ENCODE results near the gene UPP2. TPM values are rescaled to one million over a fixed set of nuclear protein-coding genes. Genes with fewer than 3 reads are reported as not detected.

The UPP2 gene
- total and polyA plus RNA-seq, 3 donors from 2014 or later = 0.16 TPM; not detected in 2

GRCh38 chr2:158127380-158127804, 25.7 kb downstream of the UPP2 start:
- WGBS, 2 donors = 77 to 83% methylated on average over 1 of the region's 1 CpG

DNA sequence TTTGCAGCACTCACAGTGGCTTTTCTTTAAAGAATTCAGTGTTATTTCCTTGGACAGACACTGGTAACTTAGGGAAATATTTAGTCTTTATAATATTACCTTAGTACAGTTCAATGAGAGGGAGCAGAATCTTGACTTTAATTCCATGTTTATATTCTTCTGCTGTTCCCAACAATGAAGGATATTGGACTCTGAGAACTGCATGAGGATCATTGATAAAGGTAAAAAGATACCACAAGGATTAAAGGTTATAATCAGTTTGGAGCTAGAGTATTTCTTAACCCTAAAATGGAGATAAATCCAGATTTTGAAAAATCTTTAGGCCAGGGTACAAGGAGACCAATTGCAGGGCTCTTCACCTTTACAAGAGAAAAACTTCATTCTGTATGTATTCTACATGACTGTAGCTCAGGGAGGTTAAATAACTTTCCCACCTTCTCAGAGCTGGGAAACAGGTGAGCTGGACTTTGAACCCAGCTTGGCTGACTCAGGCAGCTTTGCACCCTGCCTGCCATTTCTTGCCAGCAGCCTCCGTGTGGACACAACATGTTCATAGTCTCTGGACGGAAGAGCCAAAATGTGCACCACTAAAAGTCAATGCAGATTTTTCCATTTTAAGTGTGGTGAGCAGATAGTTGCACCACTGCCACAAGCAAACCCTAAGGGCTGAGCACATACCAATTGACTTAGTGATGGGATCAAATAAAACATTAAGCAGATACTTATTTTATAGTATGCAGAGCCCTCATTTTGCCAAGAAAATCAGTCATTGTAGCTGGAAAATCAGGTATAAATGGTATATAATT, 26.7 kb downstream of the UPP2 start:
- intact Hi-C loops (cut with DNase I; ENCODE audit: low total_unique reads) = no loop called here
- Histone ChIP-seq H3K27ac (no peak overlapping the region), H3K4me1 (no peaks in the 10 kb centered on the region), H3K27me3 (no peaks in the 10 kb centered on the region), H3K4me3 (no peak overlapping the region), H3K9me3 (no peaks in the 10 kb centered on the region), H3K36me3 (ENCODE audit: low read depth, missing control alignments) (no peaks in the 10 kb centered on the region)
- DNase-seq = no peak
- WGBS, 2 donors = 82 to 87% methylated on average over 2 of the region's 2 CpGs
- no peak for TF ChIP-seq CTCF (IDR thresholded peaks at IDR 0.05)
- no peak for TF ChIP-seq POLR2A (IDR thresholded peaks at IDR 0.05)

More at GRCh38 chr2:158127380-158127804, 25.7 kb downstream of the UPP2 start:
- no peak for DNase-seq
- H3K4me1 ChIP-seq = no peaks in the 10 kb centered on the region
- no peaks in the 10 kb centered on the region for H3K9me3 ChIP-seq
- no peaks in the 10 kb centered on the region for H3K36me3 ChIP-seq (ENCODE audit: low read depth, missing control alignments)
- H3K27me3 ChIP-seq = no peaks in the 10 kb centered on the region
- intact Hi-C loops (cut with DNase I; ENCODE audit: low total_unique reads) = no loop called here
- no peak overlapping the region for H3K27ac ChIP-seq
- TF ChIP-seq CTCF (IDR thresholded peaks at IDR 0.05) = no peak
- TF ChIP-seq POLR2A (IDR thresholded peaks at IDR 0.05) = no peak
- no peak overlapping the region for H3K4me3 ChIP-seq

- no peaks in the 10 kb centered on the region for H3K27me3 ChIP-seq
- no peaks in the 10 kb centered on the region for H3K9me3 ChIP-seq
- no peak overlapping the region for H3K27ac ChIP-seq
- H3K36me3 ChIP-seq (ENCODE audit: low read depth, missing control alignments) = no peaks in the 10 kb centered on the region
- intact Hi-C loops (cut with DNase I; ENCODE audit: low total_unique reads) = no loop called here
- no peak for DNase-seq
- 80 to 81% methylated on average over 5 of the region's 5 CpGs for WGBS, 2 donors
- H3K4me1 ChIP-seq = no peaks in the 10 kb centered on the region
- TF ChIP-seq POLR2A (IDR thresholded peaks at IDR 0.05) (no peak), CTCF (IDR thresholded peaks at IDR 0.05) (no peak)
- H3K4me3 ChIP-seq = no peak overlapping the region
Observed at GRCh38 chr2:158129037-158129436, 27.4 kb downstream of the UPP2 start.

DNA sequence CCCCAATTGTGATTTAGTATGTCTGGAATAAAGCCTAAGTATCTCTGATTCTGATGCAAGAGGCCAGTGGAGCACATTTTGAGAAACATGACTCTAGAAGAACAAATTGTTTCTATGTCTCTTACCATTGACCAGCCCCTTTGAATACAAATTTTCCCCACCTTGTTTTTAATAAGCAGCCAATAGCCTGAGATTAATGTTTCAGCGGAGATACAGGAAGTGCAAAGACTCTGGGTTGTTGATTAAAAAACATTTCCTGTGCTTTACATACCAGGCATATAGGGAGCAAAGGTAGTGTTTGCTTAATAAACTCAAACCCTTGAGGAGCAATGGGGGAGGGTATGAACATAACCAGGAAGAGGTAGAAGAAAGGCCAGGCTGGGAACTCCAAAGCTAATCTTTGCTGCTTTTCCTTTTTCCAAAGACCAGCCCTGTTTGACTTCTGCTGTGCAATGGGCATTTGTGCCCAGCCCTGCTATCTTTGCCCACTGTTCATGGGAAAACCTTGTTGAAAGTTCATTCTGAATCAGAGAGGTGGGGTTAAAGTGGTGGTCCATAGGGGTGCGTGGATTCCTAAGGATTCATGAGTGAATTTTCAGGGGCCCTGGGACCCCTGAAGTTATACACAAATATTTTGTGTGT, 29.3 kb downstream of the UPP2 start:
- Histone ChIP-seq H3K27ac (no peak overlapping the region), H3K36me3 (ENCODE audit: low read depth, missing control alignments) (no peaks in the 10 kb centered on the region), H3K9me3 (no peaks in the 10 kb centered on the region), H3K27me3 (no peaks in the 10 kb centered on the region), H3K4me1 (no peaks in the 10 kb centered on the region), H3K4me3 (no peak overlapping the region)
- WGBS, 2 donors = 90 to 97% methylated on average over 2 of the region's 2 CpGs
- intact Hi-C loops (cut with DNase I; ENCODE audit: low total_unique reads) = no loop called here
- TF ChIP-seq POLR2A (IDR thresholded peaks at IDR 0.05) = no peak
- no peak for TF ChIP-seq CTCF (IDR thresholded peaks at IDR 0.05)
- DNase-seq = no peak
